Activated CD8-positive, alpha-beta T cell treated with anti-CD3 and anti-CD28 coated beads, Interleukin-2, amount 10 ng/mL, durations not matched to agents 7 days and 5 days (primary cell): ENCODE measurements around the gene RPL15. TPM values are rescaled to one million over a fixed set of nuclear protein-coding genes. Genes with fewer than 3 reads are reported as not detected.

ENCODE experiments used
- ATAC-seq: fragments of 150-1000 bp; cut with Tn5 transposase; one replicate; pipeline ENCODE4 v1.10.0; 2021; ENCODE audit warnings: moderate library complexity
- CTCF ChIA-PET: fragments of 350-600 bp; sonication (Branson Sonifier 250); formaldehyde crosslinking; loops from one replicate; lab custom pipeline; 2021; ENCODE audit warnings: antibody characterized with exemption; lab: Charles Lee
- POLR2A ChIA-PET: fragments of 350-600 bp; sonication (Branson Sonifier 250); formaldehyde crosslinking; loops from one replicate; lab custom pipeline; 2021; ENCODE audit warnings: antibody characterized with exemption; lab: Charles Lee
- DNase-seq: peaks from one replicate; pipeline ENCODE4 v3.0.0-alpha.2; 2020
- H3K27ac Mint-ChIP-seq: one replicate; pipeline ENCODE4 v1.8.0; 2021; ENCODE audit warnings: mild to moderate bottlenecking, mixed read lengths
- H3K27me3 Mint-ChIP-seq: one replicate; pipeline ENCODE4 v1.8.0; 2021; ENCODE audit warnings: low read depth, mixed read lengths
- H3K36me3 Mint-ChIP-seq: one replicate; pipeline ENCODE4 v1.8.0; 2021; ENCODE audit warnings: low read depth, mixed read lengths
- H3K4me1 Mint-ChIP-seq: one replicate; pipeline ENCODE4 v1.8.0; 2021; ENCODE audit warnings: low read depth, mixed read lengths
- H3K4me3 Mint-ChIP-seq: one replicate; pipeline ENCODE4 v1.8.0; 2021; ENCODE audit warnings: mild to moderate bottlenecking, mixed read lengths
- H3K9me3 Mint-ChIP-seq: one replicate; pipeline ENCODE4 v1.8.0; 2022; ENCODE audit warnings: mixed read lengths; ENCODE audit not compliant: insufficient read depth
- total RNA-seq, 2 experiments: library from RNA; stranded (reverse); gene quantifications; one replicate each; pipeline ENCODE4 v1.2.3, GENCODE V29; 2021

The RPL15 gene
- total RNA-seq, 2 experiments from 2014 or later, result 1,496 to 1,569 TPM

- Mint-ChIP-seq H3K36me3 (peaks cover 2% of the 10 kb centered on the region), H3K4me1 (peaks cover 40% of the 10 kb centered on the region), H3K4me3 (no peak overlapping the region), H3K27me3 (peaks cover 8% of the 10 kb centered on the region), H3K27ac (no peak overlapping the region), H3K9me3 (no peaks in the 10 kb centered on the region)
- ATAC-seq (no peak), DNase-seq (no peak)
- POLR2A ChIA-PET, result interaction anchor here (8.7 kb wide), 1 partner anchor 31 kb away, joined by 136 read pairs; the partner anchor contains the start of genes NKIRAS1 and RPL15
- CTCF ChIA-PET, result interaction anchor here (1.0 to 1.4 kb wide), 2 partner anchors 30 to 33 kb away, joined by 4 read pairs; partner anchors contain the start of genes NKIRAS1 and RPL15
Observed at GRCh38 chr3:23948761-23949160, 31.8 kb downstream of the RPL15 start.

GRCh38 chr3:23949784-23950183 is 32.9 kb downstream of the RPL15 start:
- DNase-seq, result peak; percentile 23

GRCh38 chr3:23950293-23950692 is 33.4 kb downstream of the RPL15 start:
- Mint-ChIP-seq H3K4me1 (peaks cover 35% of the 10 kb centered on the region), H3K27ac (peak overlapping the region; percentile 80), H3K27me3 (no peaks in the 10 kb centered on the region), H3K4me3 (peak overlapping the region; percentile 71), H3K36me3 (no peaks in the 10 kb centered on the region), H3K9me3 (no peaks in the 10 kb centered on the region)
- ATAC-seq (no peak), DNase-seq (no peak)
- CTCF ChIA-PET, result interaction anchor here (1.0 to 1.2 kb wide), 3 partner anchors 49 to 236 kb away, joined by 3 to 7 read pairs (median 3); no protein-coding TSS in a partner anchor
- POLR2A ChIA-PET, result interaction anchor here (0.9 to 8.7 kb wide), 4 partner anchors 18 to 46 kb away, joined by 3 to 136 read pairs (median 4); partner anchors contain the start of genes NKIRAS1 and RPL15

More at GRCh38 chr3:23949784-23950183, 32.9 kb downstream of the RPL15 start:
- Mint-ChIP-seq H3K9me3 (no peaks in the 10 kb centered on the region), H3K4me3 (peak overlapping the region; percentile 71), H3K4me1 (peaks cover 35% of the 10 kb centered on the region), H3K27ac (peak overlapping the region; percentile 80), H3K27me3 (no peaks in the 10 kb centered on the region), H3K36me3 (no peaks in the 10 kb centered on the region)
- ChIA-PET CTCF (interaction anchor here (1.0 to 1.2 kb wide), 3 partner anchors 50 to 236 kb away, joined by 3 to 7 read pairs (median 3); no protein-coding TSS in a partner anchor), POLR2A (interaction anchor here (0.9 to 8.7 kb wide), 4 partner anchors 19 to 47 kb away, joined by 3 to 136 read pairs (median 4); partner anchors contain the start of genes NKIRAS1 and RPL15)
- no peak for ATAC-seq

GRCh38 chr3:23952646-23953045 is 35.7 kb downstream of the RPL15 start:
- H3K27ac Mint-ChIP-seq, result no peak overlapping the region
- POLR2A ChIA-PET, result no interaction called here
- peaks cover 28% of the 10 kb centered on the region for H3K4me1 Mint-ChIP-seq
- CTCF ChIA-PET, result no interaction called here
- DNase-seq (no peak), ATAC-seq (no peak)
- no peaks in the 10 kb centered on the region for H3K36me3 Mint-ChIP-seq
- H3K9me3 Mint-ChIP-seq, result no peaks in the 10 kb centered on the region
- H3K4me3 Mint-ChIP-seq, result no peak overlapping the region
- H3K27me3 Mint-ChIP-seq, result no peaks in the 10 kb centered on the region

- peaks cover 26% of the 10 kb centered on the region for H3K4me1 Mint-ChIP-seq
- no peak for DNase-seq
- H3K27ac Mint-ChIP-seq, result no peak overlapping the region
- no peaks in the 10 kb centered on the region for H3K36me3 Mint-ChIP-seq
- CTCF ChIA-PET, result interaction anchor here (0.6 kb wide), 1 partner anchor 114 kb away, joined by 3 read pairs; no protein-coding TSS in a partner anchor
- POLR2A ChIA-PET, result interaction anchor here (1.8 kb wide), 1 partner anchor 36 kb away, joined by 9 read pairs; the partner anchor contains the start of genes NKIRAS1 and RPL15
- H3K9me3 Mint-ChIP-seq, result no peaks in the 10 kb centered on the region
- ATAC-seq, result no peak
- no peak overlapping the region for H3K4me3 Mint-ChIP-seq
- no peaks in the 10 kb centered on the region for H3K27me3 Mint-ChIP-seq
Observed at GRCh38 chr3:23953523-23953922, 36.6 kb downstream of the RPL15 start.

- H3K4me3 Mint-ChIP-seq, result no peak overlapping the region
Observed at GRCh38 chr3:23954144-23954543, 37.2 kb downstream of the RPL15 start.

GRCh38 chr3:23956701-23957100 is 39.8 kb downstream of the RPL15 start:
- peaks cover 6% of the 10 kb centered on the region for H3K4me1 Mint-ChIP-seq
- CTCF ChIA-PET, result no interaction called here
- no peaks in the 10 kb centered on the region for H3K36me3 Mint-ChIP-seq
- DNase-seq (no peak), ATAC-seq (no peak)
- H3K4me3 Mint-ChIP-seq, result no peak overlapping the region
- H3K27me3 Mint-ChIP-seq, result no peaks in the 10 kb centered on the region
- H3K9me3 Mint-ChIP-seq, result no peaks in the 10 kb centered on the region
- POLR2A ChIA-PET, result interaction anchor here (1.5 kb wide), 1 partner anchor 40 kb away, joined by 5 read pairs; the partner anchor contains the start of genes NKIRAS1 and RPL15
- no peak overlapping the region for H3K27ac Mint-ChIP-seq

More at GRCh38 chr3:23954144-23954543, 37.2 kb downstream of the RPL15 start:
- Mint-ChIP-seq H3K27ac (no peak overlapping the region), H3K4me1 (peaks cover 27% of the 10 kb centered on the region), H3K27me3 (no peaks in the 10 kb centered on the region), H3K9me3 (no peaks in the 10 kb centered on the region), H3K36me3 (no peaks in the 10 kb centered on the region)
- CTCF ChIA-PET, result no interaction called here
- POLR2A ChIA-PET, result interaction anchor here (1.8 kb wide), 1 partner anchor 37 kb away, joined by 9 read pairs; the partner anchor contains the start of genes NKIRAS1 and RPL15
- DNase-seq (no peak), ATAC-seq (no peak)

- no peaks in the 10 kb centered on the region for H3K9me3 Mint-ChIP-seq
- CTCF ChIA-PET, result interaction anchor here (1.2 kb wide), 1 partner anchor 22 kb away, joined by 4 read pairs; no protein-coding TSS in a partner anchor
- no peak for DNase-seq
- H3K27me3 Mint-ChIP-seq, result no peaks in the 10 kb centered on the region
- H3K27ac Mint-ChIP-seq, result no peak overlapping the region
- H3K4me3 Mint-ChIP-seq, result no peak overlapping the region
- POLR2A ChIA-PET, result no interaction called here
- peaks cover 2% of the 10 kb centered on the region for H3K4me1 Mint-ChIP-seq
- ATAC-seq, result peak; percentile 60
- H3K36me3 Mint-ChIP-seq, result peaks cover 2% of the 10 kb centered on the region
Observed at GRCh38 chr3:23959135-23959900, 42.4 kb downstream of the RPL15 start.

GRCh38 chr3:23960649-23961048 is 43.7 kb downstream of the RPL15 start:
- ChIA-PET CTCF (interaction anchor here (0.6 to 1.2 kb wide), 3 partner anchors 21 to 29 kb away, joined by 3 to 4 read pairs (median 3); no protein-coding TSS in a partner anchor), POLR2A (no interaction called here)
- H3K27ac Mint-ChIP-seq, result no peak overlapping the region
- DNase-seq (no peak), ATAC-seq (no peak)
- H3K4me1 Mint-ChIP-seq, result peaks cover 2% of the 10 kb centered on the region
- no peak overlapping the region for H3K4me3 Mint-ChIP-seq
- peaks cover 4% of the 10 kb centered on the region for H3K36me3 Mint-ChIP-seq
- H3K9me3 Mint-ChIP-seq, result no peaks in the 10 kb centered on the region
- no peaks in the 10 kb centered on the region for H3K27me3 Mint-ChIP-seq

- no peaks in the 10 kb centered on the region for H3K27me3 Mint-ChIP-seq
- H3K4me3 Mint-ChIP-seq, result no peak overlapping the region
- no peaks in the 10 kb centered on the region for H3K9me3 Mint-ChIP-seq
- peaks cover 2% of the 10 kb centered on the region for H3K4me1 Mint-ChIP-seq
- ChIA-PET CTCF (interaction anchor here (0.6 to 0.7 kb wide), 2 partner anchors 22 to 30 kb away, joined by 3 read pairs; no protein-coding TSS in a partner anchor), POLR2A (no interaction called here)
- no peak for DNase-seq
- ATAC-seq, result no peak
- peaks cover 4% of the 10 kb centered on the region for H3K36me3 Mint-ChIP-seq
- H3K27ac Mint-ChIP-seq, result no peak overlapping the region
Observed at GRCh38 chr3:23961066-23961465, 44.1 kb downstream of the RPL15 start.

- peaks cover 4% of the 10 kb centered on the region for H3K36me3 Mint-ChIP-seq
- H3K4me3 Mint-ChIP-seq, result no peak overlapping the region
- ChIA-PET POLR2A (no interaction called here), CTCF (interaction anchor here (1.0 kb wide), 1 partner anchor 74 kb away, joined by 3 read pairs; no protein-coding TSS in a partner anchor)
- no peak overlapping the region for H3K27ac Mint-ChIP-seq
- H3K27me3 Mint-ChIP-seq, result no peaks in the 10 kb centered on the region
- DNase-seq (no peak), ATAC-seq (no peak)
- no peaks in the 10 kb centered on the region for H3K9me3 Mint-ChIP-seq
- H3K4me1 Mint-ChIP-seq, result peaks cover 2% of the 10 kb centered on the region
Observed at GRCh38 chr3:23961913-23962312, 45.0 kb downstream of the RPL15 start.
